HEK293T (cell line): ENCODE measurements around the gene ZNRF3.

Experiments
- BHLHE40 ChIP-seq: fragments of 450-650 bp; IDR thresholded peaks from 2 replicates; pipeline ENCODE4 v1.6.1; 2016; ENCODE audit warnings: mild to moderate bottlenecking, moderate library complexity, borderline replicate concordance
- FOXK2 ChIP-seq: fragments of 450-650 bp; IDR thresholded peaks from 2 replicates; pipeline ENCODE4 v1.6.1; 2016; ENCODE audit warnings: mild to moderate bottlenecking
- HDGF ChIP-seq: fragments of 450-650 bp; IDR thresholded peaks from 2 replicates; pipeline ENCODE4 v1.6.1; 2017; ENCODE audit warnings: antibody characterized with exemption, borderline replicate concordance
- NFRKB ChIP-seq: fragments of 450-650 bp; IDR thresholded peaks from 2 replicates; pipeline ENCODE4 v1.6.1; 2016; ENCODE audit warnings: mild to moderate bottlenecking, moderate library complexity
- PKNOX1 ChIP-seq: fragments of 450-650 bp; IDR thresholded peaks from 2 replicates; pipeline ENCODE4 v1.6.1; 2016
- SP1 ChIP-seq: fragments of 450-650 bp; IDR thresholded peaks from 2 replicates; pipeline ENCODE4 v1.6.1; 2017
- SUZ12 ChIP-seq: fragments of 450-650 bp; IDR thresholded peaks from 2 replicates; pipeline ENCODE4 v1.6.1; 2016; ENCODE audit warnings: mild to moderate bottlenecking

- no peak for TF ChIP-seq BHLHE40
- TF ChIP-seq PKNOX1 = no peak
- no peak for TF ChIP-seq FOXK2
- TF ChIP-seq SP1 = no peak
- no peak for TF ChIP-seq HDGF
- TF ChIP-seq NFRKB = no peak
- no peak for TF ChIP-seq SUZ12
Measured at GRCh38 chr22:28947125-28947524, 63.8 kb downstream of the ZNRF3 start.
